Measurements from ENCODE around the gene LRRTM2.

Gene LRRTM2

DNA sequence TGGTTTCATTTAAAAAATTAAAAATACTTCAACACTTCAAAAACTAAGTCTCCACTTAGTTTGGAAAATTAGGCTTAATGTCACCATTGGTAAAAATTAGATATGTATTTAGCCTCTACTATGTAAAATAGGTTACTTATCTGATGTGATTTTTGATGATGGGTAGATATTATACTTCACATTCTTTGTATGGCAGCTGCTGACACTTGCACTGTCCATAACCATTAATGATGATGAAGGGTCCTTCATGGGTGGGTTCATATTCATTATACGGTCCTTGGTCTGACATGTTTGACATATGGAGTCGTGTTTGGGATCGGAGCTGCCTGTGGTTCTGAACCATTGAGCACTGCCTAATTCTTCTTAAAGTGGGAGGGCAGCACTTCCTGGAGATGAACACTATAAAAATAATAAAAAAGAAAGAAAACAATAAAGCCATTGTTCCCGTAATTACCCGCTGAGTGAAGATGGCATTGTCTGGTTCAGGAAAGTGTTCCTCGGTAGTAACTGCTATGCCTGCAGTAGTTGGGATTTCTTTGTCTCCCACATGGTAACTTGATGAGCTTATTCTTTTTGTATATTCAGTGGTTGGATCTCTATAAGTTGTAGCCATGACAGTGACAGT lies 2.2 kb downstream of the LRRTM2 start:
- no peak overlapping the region for H3K27ac Mint-ChIP-seq
- no peaks in the 10 kb centered on the region for H3K9me3 Mint-ChIP-seq
- H3K4me3 Mint-ChIP-seq, result no peak overlapping the region
- H3K27me3 Mint-ChIP-seq (ENCODE audit: low read depth), result peaks cover 42% of the 10 kb centered on the region
- peaks cover 2% of the 10 kb centered on the region for H3K4me1 Mint-ChIP-seq (ENCODE audit: low read depth)
- H3K36me3 Mint-ChIP-seq (ENCODE audit: low read depth), result no peaks in the 10 kb centered on the region

GRCh38 chr5:138870611-138871010 lies 4.5 kb downstream of the LRRTM2 start:
- no peak overlapping the region for H3K27ac Mint-ChIP-seq
- no peaks in the 10 kb centered on the region for H3K9me3 Mint-ChIP-seq
- H3K27me3 Mint-ChIP-seq (ENCODE audit: low read depth), result peaks cover 42% of the 10 kb centered on the region
- peaks cover 2% of the 10 kb centered on the region for H3K4me1 Mint-ChIP-seq (ENCODE audit: low read depth)
- H3K36me3 Mint-ChIP-seq (ENCODE audit: low read depth), result no peaks in the 10 kb centered on the region
- H3K4me3 Mint-ChIP-seq, result no peak overlapping the region

DNA sequence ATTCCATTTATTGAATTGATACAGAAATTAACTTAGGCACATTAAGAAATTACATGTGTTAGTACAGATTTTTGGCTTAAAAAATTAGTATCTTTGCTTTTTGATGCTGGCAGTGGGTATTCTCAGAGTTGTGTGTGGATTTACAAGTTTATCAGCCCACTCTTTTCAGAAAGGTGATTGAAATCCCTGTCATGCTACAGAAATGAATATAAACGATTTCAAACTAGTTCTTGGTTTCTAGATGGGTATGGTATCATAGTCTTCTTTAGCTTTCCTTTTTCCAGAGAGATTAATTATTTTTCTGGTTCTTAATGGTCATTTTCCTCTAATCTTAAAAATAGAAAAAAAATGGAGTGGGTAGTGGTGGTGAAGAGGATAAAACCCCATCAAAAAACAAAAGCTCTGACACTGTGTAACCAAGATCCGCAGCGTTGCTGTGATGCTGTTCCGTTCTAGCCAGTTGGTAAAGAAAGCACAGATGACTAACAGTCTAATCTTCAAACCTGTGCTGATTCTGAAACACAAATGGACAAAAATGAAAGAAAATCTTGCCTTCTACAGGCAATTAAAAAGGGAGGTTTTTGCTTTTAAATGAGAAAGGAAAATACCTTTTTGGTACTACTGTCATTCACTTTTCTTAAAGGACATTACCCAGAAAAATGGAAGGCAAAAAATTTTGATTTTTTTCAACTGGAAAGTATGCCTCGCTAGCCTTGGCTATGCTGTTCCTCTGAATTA lies 5.2 kb downstream of the LRRTM2 start:
- no peaks in the 10 kb centered on the region for H3K9me3 Mint-ChIP-seq
- H3K27me3 Mint-ChIP-seq (ENCODE audit: low read depth), result peaks cover 42% of the 10 kb centered on the region
- H3K27ac Mint-ChIP-seq, result no peak overlapping the region

GRCh38 chr5:138869038-138869437 lies 6.1 kb downstream of the LRRTM2 start:
- H3K4me3 Mint-ChIP-seq, result no peak overlapping the region
- peaks cover 6% of the 10 kb centered on the region for H3K9me3 Mint-ChIP-seq
- no peak overlapping the region for H3K27ac Mint-ChIP-seq
- H3K27me3 Mint-ChIP-seq (ENCODE audit: low read depth), result peaks cover 42% of the 10 kb centered on the region
- H3K4me1 Mint-ChIP-seq (ENCODE audit: low read depth), result peaks cover 2% of the 10 kb centered on the region
- no peaks in the 10 kb centered on the region for H3K36me3 Mint-ChIP-seq (ENCODE audit: low read depth)

More for the DNA sequence above, 5.2 kb downstream of the LRRTM2 start:
- Mint-ChIP-seq H3K4me3 (no peak overlapping the region), H3K36me3 (ENCODE audit: low read depth) (no peaks in the 10 kb centered on the region), H3K4me1 (ENCODE audit: low read depth) (peaks cover 2% of the 10 kb centered on the region)

DNA sequence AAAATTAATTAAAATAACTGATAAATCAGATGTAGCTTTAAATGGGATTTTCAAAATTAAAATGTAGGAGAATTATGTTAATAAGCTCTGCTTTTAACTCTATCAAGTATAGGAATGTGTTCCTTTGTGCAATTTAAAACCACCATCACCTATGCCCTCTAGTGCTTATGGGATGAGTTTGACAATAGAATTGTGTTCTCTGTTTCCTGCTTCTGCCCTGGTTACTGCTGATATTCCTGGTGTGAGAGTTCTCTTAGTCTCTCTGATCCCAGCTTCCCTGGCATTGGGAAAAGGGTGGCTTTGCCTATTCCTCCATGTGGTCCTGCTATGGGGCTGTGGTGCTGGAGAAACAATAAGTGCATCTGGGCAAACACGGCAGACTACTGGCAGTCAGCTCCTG lies 8.1 kb downstream of the LRRTM2 start:
- peaks cover 18% of the 10 kb centered on the region for H3K9me3 Mint-ChIP-seq
- H3K36me3 Mint-ChIP-seq (ENCODE audit: low read depth), result no peaks in the 10 kb centered on the region
- H3K27me3 Mint-ChIP-seq (ENCODE audit: low read depth), result peaks cover 25% of the 10 kb centered on the region
- peaks cover 2% of the 10 kb centered on the region for H3K4me1 Mint-ChIP-seq (ENCODE audit: low read depth)
- H3K27ac Mint-ChIP-seq, result no peak overlapping the region
- no peak overlapping the region for H3K4me3 Mint-ChIP-seq

GRCh38 chr5:138853132-138853531 lies 22.0 kb downstream of the LRRTM2 start:
- peaks cover 15% of the 10 kb centered on the region for H3K4me1 Mint-ChIP-seq (ENCODE audit: low read depth)
- no peak overlapping the region for H3K27ac Mint-ChIP-seq
- peak overlapping the region; percentile 29 for H3K4me3 Mint-ChIP-seq
- no peaks in the 10 kb centered on the region for H3K9me3 Mint-ChIP-seq
- peaks cover 2% of the 10 kb centered on the region for H3K36me3 Mint-ChIP-seq (ENCODE audit: low read depth)
- H3K27me3 Mint-ChIP-seq (ENCODE audit: low read depth), result peaks cover 4% of the 10 kb centered on the region

DNA sequence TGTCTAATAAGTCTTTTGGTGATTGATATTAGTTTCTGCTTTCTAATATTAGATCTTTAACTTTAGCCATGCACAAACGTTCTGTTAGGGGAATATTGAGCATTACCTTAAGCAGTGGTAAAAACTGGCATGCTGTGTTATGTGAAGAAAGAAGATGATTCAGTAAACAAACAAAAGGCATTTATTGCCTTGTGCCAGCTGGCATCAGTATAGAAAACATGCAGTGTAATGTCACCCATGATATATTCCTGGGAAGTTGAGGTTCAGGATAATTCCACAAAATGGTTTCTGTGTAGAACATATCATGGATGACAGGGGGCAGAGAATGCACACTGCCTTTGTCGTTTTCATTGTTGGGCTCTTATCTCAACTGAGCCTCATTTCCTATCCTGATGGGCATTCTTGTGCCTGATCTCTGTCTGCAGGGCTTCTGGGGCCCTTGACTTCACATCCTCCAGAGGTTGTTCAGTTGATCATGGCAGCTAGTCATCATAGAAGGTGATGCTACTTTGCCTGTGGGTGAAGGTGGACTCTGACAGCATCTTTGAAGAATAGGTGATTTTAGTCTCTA lies 24.2 kb downstream of the LRRTM2 start:
- H3K27ac Mint-ChIP-seq, result no peak overlapping the region
- H3K9me3 Mint-ChIP-seq, result no peaks in the 10 kb centered on the region
- peaks cover 2% of the 10 kb centered on the region for H3K36me3 Mint-ChIP-seq (ENCODE audit: low read depth)
- H3K4me1 Mint-ChIP-seq (ENCODE audit: low read depth), result peaks cover 15% of the 10 kb centered on the region
- peaks cover 4% of the 10 kb centered on the region for H3K27me3 Mint-ChIP-seq (ENCODE audit: low read depth)
- no peak overlapping the region for H3K4me3 Mint-ChIP-seq

DNA sequence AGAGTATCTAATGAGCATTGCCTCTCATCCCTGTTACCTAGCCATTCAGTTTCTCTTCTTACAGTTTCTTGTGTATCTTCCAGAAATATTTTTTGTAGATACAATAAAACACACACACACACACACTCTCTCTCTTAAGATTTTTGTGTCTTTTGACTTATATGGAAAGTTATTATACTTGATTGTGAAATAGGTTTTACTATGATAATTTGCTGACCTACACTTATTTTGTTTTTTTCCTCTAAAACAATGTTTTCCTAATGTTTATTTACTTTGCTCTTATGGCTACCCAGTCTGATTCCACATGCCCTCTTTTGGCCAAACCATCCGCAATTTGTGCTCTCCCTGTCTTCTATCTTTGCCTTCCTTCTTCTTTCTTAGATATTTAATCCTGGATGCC lies 25.3 kb downstream of the LRRTM2 start:
- H3K4me1 Mint-ChIP-seq (ENCODE audit: low read depth), result peaks cover 15% of the 10 kb centered on the region
- no peak overlapping the region for H3K4me3 Mint-ChIP-seq
- peaks cover 4% of the 10 kb centered on the region for H3K27me3 Mint-ChIP-seq (ENCODE audit: low read depth)
- no peak overlapping the region for H3K27ac Mint-ChIP-seq
- H3K36me3 Mint-ChIP-seq (ENCODE audit: low read depth), result peaks cover 2% of the 10 kb centered on the region
- no peaks in the 10 kb centered on the region for H3K9me3 Mint-ChIP-seq

GRCh38 chr5:138849439-138849838 lies 25.7 kb downstream of the LRRTM2 start:
- H3K36me3 Mint-ChIP-seq (ENCODE audit: low read depth), result peaks cover 2% of the 10 kb centered on the region
- peaks cover 4% of the 10 kb centered on the region for H3K27me3 Mint-ChIP-seq (ENCODE audit: low read depth)
- no peak overlapping the region for H3K4me3 Mint-ChIP-seq
- H3K4me1 Mint-ChIP-seq (ENCODE audit: low read depth), result peaks cover 15% of the 10 kb centered on the region
- no peak overlapping the region for H3K27ac Mint-ChIP-seq
- H3K9me3 Mint-ChIP-seq, result no peaks in the 10 kb centered on the region

DNA sequence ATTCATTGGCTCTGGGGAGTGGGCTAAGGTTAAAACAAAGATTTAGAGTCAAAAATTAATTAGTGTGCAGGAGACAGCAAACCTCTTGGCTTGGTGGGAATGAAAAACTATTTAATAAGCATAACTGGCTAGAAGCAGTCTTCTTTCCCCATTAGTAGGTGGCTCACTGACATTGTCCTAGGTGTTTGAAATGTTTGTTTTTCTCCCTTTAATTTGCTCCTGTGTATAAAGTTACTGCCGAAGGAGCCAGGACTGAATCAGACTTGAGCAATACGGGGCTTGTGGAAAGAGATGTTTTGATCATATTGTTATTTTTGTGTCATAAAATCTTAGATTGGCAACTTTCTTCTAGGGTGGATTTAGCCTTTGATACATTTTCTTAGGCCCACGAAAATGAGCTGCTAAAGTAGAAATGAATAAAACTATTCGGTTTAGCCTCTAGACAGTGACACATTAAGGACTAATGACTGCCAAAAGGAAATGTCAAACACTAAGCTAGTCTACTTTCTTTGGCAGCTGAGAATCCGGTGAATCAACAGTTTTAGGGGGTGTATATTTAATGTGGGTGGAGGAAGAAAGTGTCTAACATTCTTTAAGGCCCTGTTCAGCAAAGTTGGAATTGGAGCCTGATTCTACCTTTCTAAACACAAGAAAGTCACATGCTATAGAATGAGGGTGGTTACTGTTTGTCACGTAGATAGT lies 30.2 kb downstream of the LRRTM2 start:
- no peaks in the 10 kb centered on the region for H3K27me3 Mint-ChIP-seq (ENCODE audit: low read depth)
- no peaks in the 10 kb centered on the region for H3K9me3 Mint-ChIP-seq
- H3K27ac Mint-ChIP-seq, result no peak overlapping the region
- no peak overlapping the region for H3K4me3 Mint-ChIP-seq
- H3K4me1 Mint-ChIP-seq (ENCODE audit: low read depth), result peaks cover 3% of the 10 kb centered on the region
- no peaks in the 10 kb centered on the region for H3K36me3 Mint-ChIP-seq (ENCODE audit: low read depth)

DNA sequence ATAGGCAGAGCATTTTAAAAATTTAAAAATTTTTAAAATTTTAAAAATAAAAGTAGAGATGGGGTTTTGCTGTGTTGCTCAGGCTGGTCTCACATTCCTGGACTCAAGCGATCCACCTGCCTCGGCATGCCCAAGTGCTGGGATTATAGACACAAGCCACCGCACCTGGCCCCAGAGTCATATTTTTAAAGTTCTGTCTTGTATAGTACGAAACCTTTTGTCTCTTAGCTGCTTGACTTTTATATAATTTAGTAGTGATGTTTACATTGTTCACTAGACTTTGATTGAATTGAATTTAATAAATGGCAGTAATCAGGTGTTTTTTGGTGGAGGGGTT lies 31.0 kb downstream of the LRRTM2 start:
- Mint-ChIP-seq H3K36me3 (ENCODE audit: low read depth) (no peaks in the 10 kb centered on the region), H3K9me3 (no peaks in the 10 kb centered on the region), H3K4me1 (ENCODE audit: low read depth) (peaks cover 2% of the 10 kb centered on the region), H3K4me3 (no peak overlapping the region), H3K27me3 (ENCODE audit: low read depth) (no peaks in the 10 kb centered on the region), H3K27ac (no peak overlapping the region)

DNA sequence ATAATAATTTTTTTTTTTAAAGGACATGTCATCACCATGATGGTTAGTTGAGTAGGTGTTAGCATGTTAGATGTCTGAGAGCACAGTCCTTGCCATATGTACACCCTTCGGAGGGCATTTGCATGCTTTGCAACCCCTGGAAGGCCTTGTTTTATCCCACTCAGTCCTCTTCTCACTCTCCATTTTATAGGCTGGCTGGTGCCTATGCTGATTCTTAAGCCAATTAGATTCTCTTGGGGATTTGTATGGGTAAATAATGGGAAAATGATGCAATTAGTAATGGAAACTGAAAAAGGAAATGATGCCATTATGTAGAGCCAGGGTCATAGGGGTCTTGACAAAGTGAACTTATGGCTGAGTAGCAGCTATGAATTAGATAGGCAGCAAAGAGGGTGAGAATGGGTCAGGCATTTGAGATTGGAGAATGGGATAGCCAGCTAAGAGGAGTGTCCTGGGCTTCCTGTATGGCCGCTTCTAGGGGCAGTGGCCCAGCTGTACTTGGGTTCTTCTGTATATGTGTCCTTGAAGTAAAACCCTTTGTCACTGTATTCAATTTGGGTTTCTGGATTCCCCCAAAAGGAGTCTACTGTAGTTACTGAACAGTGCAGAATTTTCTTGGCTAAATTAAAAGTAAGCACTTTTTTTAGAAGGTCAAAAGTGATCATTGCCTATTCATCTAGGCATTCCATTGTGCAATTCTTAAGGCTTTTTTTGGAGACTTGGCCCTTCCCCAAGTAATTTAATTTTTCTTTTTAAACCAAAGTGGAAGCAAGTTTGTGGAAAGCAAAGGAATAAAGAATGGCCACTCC lies 31.6 kb downstream of the LRRTM2 start:
- Mint-ChIP-seq H3K36me3 (ENCODE audit: low read depth) (no peaks in the 10 kb centered on the region), H3K9me3 (no peaks in the 10 kb centered on the region), H3K4me3 (no peak overlapping the region), H3K4me1 (ENCODE audit: low read depth) (no peaks in the 10 kb centered on the region), H3K27me3 (ENCODE audit: low read depth) (no peaks in the 10 kb centered on the region), H3K27ac (no peak overlapping the region)

DNA sequence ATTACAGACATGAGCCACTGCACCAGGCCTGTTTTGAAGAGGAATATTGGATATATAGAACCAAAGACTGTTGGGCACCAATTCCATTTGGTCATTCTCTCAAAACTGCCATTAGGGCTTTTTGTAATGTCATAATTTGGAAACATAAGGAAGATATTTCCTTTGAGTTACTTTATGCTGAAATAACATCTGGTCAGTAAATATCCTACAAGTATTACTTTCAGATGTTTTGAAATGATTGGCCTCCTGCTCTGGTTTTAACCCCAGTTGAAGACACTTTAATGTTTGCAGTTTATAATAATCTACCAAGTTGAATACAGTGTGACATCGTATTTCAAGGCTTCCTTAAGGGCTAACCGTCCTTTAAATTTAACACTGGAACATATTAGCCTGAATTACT lies 33.6 kb downstream of the LRRTM2 start:
- H3K36me3 Mint-ChIP-seq (ENCODE audit: low read depth), result no peaks in the 10 kb centered on the region
- H3K27me3 Mint-ChIP-seq (ENCODE audit: low read depth), result peaks cover 4% of the 10 kb centered on the region
- H3K4me3 Mint-ChIP-seq, result no peak overlapping the region
- H3K27ac Mint-ChIP-seq, result no peak overlapping the region
- no peaks in the 10 kb centered on the region for H3K4me1 Mint-ChIP-seq (ENCODE audit: low read depth)
- no peaks in the 10 kb centered on the region for H3K9me3 Mint-ChIP-seq

DNA sequence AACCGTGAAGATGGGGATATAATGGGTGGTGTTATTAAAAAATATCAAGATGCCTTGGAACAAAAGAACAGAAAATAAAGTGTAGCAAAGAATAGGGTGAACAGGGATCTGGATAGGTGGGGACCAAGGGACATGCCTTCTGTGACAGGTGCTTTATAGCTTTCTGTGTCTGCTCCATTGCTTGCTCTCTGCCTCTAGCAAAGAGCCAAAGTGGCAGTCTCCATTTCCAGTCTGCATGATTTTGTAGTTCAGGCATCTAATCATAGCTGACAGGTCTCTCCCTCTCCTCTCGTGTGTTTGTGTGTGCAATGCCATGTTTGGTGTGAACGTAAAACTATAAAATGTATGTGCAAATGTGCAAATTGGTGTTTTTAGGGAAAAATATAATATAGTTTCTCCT lies 35.0 kb downstream of the LRRTM2 start:
- H3K9me3 Mint-ChIP-seq, result no peaks in the 10 kb centered on the region
- H3K27me3 Mint-ChIP-seq (ENCODE audit: low read depth), result peaks cover 4% of the 10 kb centered on the region
- H3K4me1 Mint-ChIP-seq (ENCODE audit: low read depth), result no peaks in the 10 kb centered on the region
- H3K27ac Mint-ChIP-seq, result no peak overlapping the region
- H3K36me3 Mint-ChIP-seq (ENCODE audit: low read depth), result no peaks in the 10 kb centered on the region
- H3K4me3 Mint-ChIP-seq, result no peak overlapping the region

Measured in T-helper 1 cell treated with Interleukin-12 subunit alpha and Interleukin-12 subunit beta and Interleukin-4 antibody, amounts not matched to agents 30 μg/mL and 1 μg/mL, for 36 hours (primary cell).